GM18502 (cell line): ENCODE data around the gene SPINK13.
A peak's percentile ranks its signal among the peaks of the same experiment; 100 is the strongest.
"Not testable (repeated sequence)": the region's sequence is repeated elsewhere in the genome, so short reads cannot be mapped to it uniquely, and the experiment has no call there.

Source experiments
- ATAC-seq: cut with Tn5 transposase; IDR thresholded peaks from one replicate; pipeline ENCODE4 v1.9.1; 2021; ENCODE audit warnings: mild to moderate bottlenecking; ENCODE audit not compliant: unreplicated experiment, poor library complexity

The SPINK13 gene

GRCh38 chr5:148268566-148268965, at the start of gene SPINK13:
TSS of gene SPINK13 (plus strand) at chr5:148268794. CDS start at chr5:148270073, 1,279 bp downstream.
- no peak for ATAC-seq

- no peak for ATAC-seq
These were observed 47.1 kb upstream of the SPINK13 start for GRCh38 chr5:148221508-148221907.

- no peak for ATAC-seq
These were observed 44.4 kb upstream of the SPINK13 start for GRCh38 chr5:148224117-148224742.

GRCh38 chr5:148228392-148228984, 40.1 kb upstream of the SPINK13 start:
- ATAC-seq = no peak

- ATAC-seq = no peak
These were observed 38.8 kb upstream of the SPINK13 start for GRCh38 chr5:148229840-148230239.

- no peak for ATAC-seq
These were observed 38.4 kb upstream of the SPINK13 start for GRCh38 chr5:148230240-148230639.

- no peak for ATAC-seq
These were observed 30.7 kb upstream of the SPINK13 start for GRCh38 chr5:148237785-148238417.

- ATAC-seq = no peak
These were observed 30.2 kb upstream of the SPINK13 start, which contains the start of gene MARCOL for GRCh38 chr5:148238418-148238794. TSS of gene MARCOL (plus strand) at chr5:148238525. CDS start at chr5:148238598, 73 bp downstream.

GRCh38 chr5:148248894-148249293, 19.7 kb upstream of the SPINK13 start:
- ATAC-seq = no peak

GRCh38 chr5:148255456-148255855, 13.1 kb upstream of the SPINK13 start:
- no peak for ATAC-seq

- no peak for ATAC-seq
These were observed 9.3 kb upstream of the SPINK13 start for GRCh38 chr5:148259288-148259687.

GRCh38 chr5:148261221-148261620, 7.4 kb upstream of the SPINK13 start:
- ATAC-seq = no peak

- ATAC-seq = no peak
These were observed 632 bp upstream of the SPINK13 start for GRCh38 chr5:148267962-148268361.

- ATAC-seq = not testable (repeated sequence)
These were observed 6.5 kb downstream of the SPINK13 start for GRCh38 chr5:148275129-148275528.

- ATAC-seq = peak; percentile 27
These were observed 12.3 kb downstream of the SPINK13 start for GRCh38 chr5:148280893-148281292.

GRCh38 chr5:148281336-148281735, 12.7 kb downstream of the SPINK13 start:
- ATAC-seq = peak; percentile 68

GRCh38 chr5:148290271-148291195, 21.9 kb downstream of the SPINK13 start:
- ATAC-seq = peak; percentile 70

- no peak for ATAC-seq
These were observed 29.1 kb downstream of the SPINK13 start for GRCh38 chr5:148297731-148298130.

GRCh38 chr5:148306446-148306845, 37.9 kb downstream of the SPINK13 start:
- ATAC-seq = no peak

GRCh38 chr5:148309019-148309418, 40.4 kb downstream of the SPINK13 start:
- no peak for ATAC-seq

GRCh38 chr5:148309746-148310145, 41.2 kb downstream of the SPINK13 start:
- ATAC-seq = no peak
